ENCODE data around the gene NAA35.
"Not testable (repeated sequence)": the region's sequence is repeated elsewhere in the genome, so short reads cannot be mapped to it uniquely, and the experiment has no call there.

Gene NAA35

GRCh38 chr9:85949586-85950335 lies 8.8 kb downstream of the NAA35 start:
- no peak for DNase-seq

- DNase-seq, result no peak
Observed at GRCh38 chr9:85959955-85960354, 19.0 kb downstream of the NAA35 start.

- DNase-seq, result peak in 2 of 3 experiments; percentile 63 to 84
Observed at GRCh38 chr9:85960688-85961093, 19.7 kb downstream of the NAA35 start.

- DNase-seq, result no peak
Observed at GRCh38 chr9:85964526-85964925, 23.6 kb downstream of the NAA35 start.

GRCh38 chr9:85964949-85965348 lies 24.0 kb downstream of the NAA35 start:
- no peak for DNase-seq

- DNase-seq, result no peak
Observed at GRCh38 chr9:85969727-85970126, 28.8 kb downstream of the NAA35 start.

- DNase-seq, result no peak
Observed at GRCh38 chr9:85971731-85972130, 30.8 kb downstream of the NAA35 start.

- no peak for DNase-seq
Observed at GRCh38 chr9:85973238-85973637, 32.3 kb downstream of the NAA35 start.

GRCh38 chr9:85974055-85974547 lies 33.2 kb downstream of the NAA35 start:
- DNase-seq, result not testable (repeated sequence)

GRCh38 chr9:85978496-85978895 lies 37.5 kb downstream of the NAA35 start:
- no peak for DNase-seq

- DNase-seq, result no peak
Observed at GRCh38 chr9:85981369-85981768, 40.4 kb downstream of the NAA35 start.

- DNase-seq, result no peak
Observed at GRCh38 chr9:85984457-85984856, 43.5 kb downstream of the NAA35 start.

GRCh38 chr9:85987236-85987635 lies 46.3 kb downstream of the NAA35 start:
- DNase-seq, result no peak

- no peak for DNase-seq
Observed at GRCh38 chr9:85994191-85994590, 53.2 kb downstream of the NAA35 start.

GRCh38 chr9:85995097-85995496 lies 54.2 kb downstream of the NAA35 start:
- DNase-seq, result no peak

GRCh38 chr9:85995599-85995998 lies 54.7 kb downstream of the NAA35 start:
- no peak for DNase-seq

GRCh38 chr9:86005253-86005775 lies 64.4 kb downstream of the NAA35 start:
- DNase-seq, result no peak

GRCh38 chr9:86009133-86009532 lies 68.2 kb downstream of the NAA35 start:
- DNase-seq, result peak in 1 of 3 experiments; percentile 60

GRCh38 chr9:86020731-86021130 lies 79.8 kb downstream of the NAA35 start:
- DNase-seq, result no peak

GRCh38 chr9:86021166-86021565 lies 80.2 kb downstream of the NAA35 start:
- DNase-seq, result no peak

GRCh38 chr9:86022687-86023266 lies 81.8 kb downstream of the NAA35 start:
- DNase-seq, result no peak

- no peak for DNase-seq
Observed at GRCh38 chr9:86027767-86028166, 86.8 kb downstream of the NAA35 start.

- peak; percentile 17 to 57 (median 24) for DNase-seq
Observed at GRCh38 chr9:86034863-86035734, 94.2 kb downstream of the NAA35 start.

Data from NCI-H1417 (cell line).